HEK293T (cell line): Measurements from ENCODE around the gene VDR.

Experiments used
- CTCF ChIA-PET: fragments of 350-600 bp; formaldehyde crosslinking; extraction: SDS; loops from one replicate; lab custom pipeline; 2021; ENCODE audit warnings: antibody characterized with exemption, inconsistent platforms; lab: Yijun Ruan, JAX
- POLR2A ChIA-PET: fragments of 350-600 bp; formaldehyde crosslinking; extraction: SDS; loops from one replicate; lab custom pipeline; 2020; ENCODE audit warnings: antibody characterized with exemption, inconsistent platforms; lab: Yijun Ruan, JAX
- DNase-seq: peaks from one replicate; pipeline ENCODE4 v3.0.0; 2012; ENCODE audit warnings: mixed read lengths; ENCODE audit errors: extremely low spot score
- ARNT ChIP-seq: fragments of 450-650 bp; IDR thresholded peaks from 2 replicates; pipeline ENCODE4 v1.6.1; 2017; ENCODE audit warnings: mild to moderate bottlenecking
- BHLHE40 ChIP-seq: fragments of 450-650 bp; IDR thresholded peaks from 2 replicates; pipeline ENCODE4 v1.6.1; 2016; ENCODE audit warnings: mild to moderate bottlenecking, moderate library complexity, borderline replicate concordance
- CTBP1 ChIP-seq: fragments of 450-650 bp; IDR thresholded peaks from 2 replicates; pipeline ENCODE4 v1.6.1; 2016; ENCODE audit warnings: borderline replicate concordance
- ELF4 ChIP-seq: fragments of 450-650 bp; IDR thresholded peaks from 2 replicates; pipeline ENCODE4 v1.6.1; 2017; ENCODE audit warnings: antibody characterized with exemption
- FOXA1 ChIP-seq: fragments of 450-650 bp; IDR thresholded peaks from 2 replicates; pipeline ENCODE4 v1.6.1; 2016; ENCODE audit warnings: mild to moderate bottlenecking
- FOXK2 ChIP-seq: fragments of 450-650 bp; IDR thresholded peaks from 2 replicates; pipeline ENCODE4 v1.6.1; 2016; ENCODE audit warnings: mild to moderate bottlenecking
- FOXM1 ChIP-seq: fragments of 450-650 bp; IDR thresholded peaks from 2 replicates; pipeline ENCODE4 v1.6.1; 2017; ENCODE audit warnings: mild to moderate bottlenecking, borderline replicate concordance
- HDGF ChIP-seq: fragments of 450-650 bp; IDR thresholded peaks from 2 replicates; pipeline ENCODE4 v1.6.1; 2017; ENCODE audit warnings: antibody characterized with exemption, borderline replicate concordance
- L3MBTL2 ChIP-seq: fragments of 450-650 bp; conservative IDR thresholded peaks from 2 replicates; pipeline ENCODE4 v1.6.1; 2016; ENCODE audit warnings: mild to moderate bottlenecking
- LEF1 ChIP-seq: fragments of 450-650 bp; IDR thresholded peaks from 2 replicates; pipeline ENCODE4 v1.6.1; 2017; ENCODE audit warnings: mild to moderate bottlenecking, borderline replicate concordance
- NFRKB ChIP-seq: fragments of 450-650 bp; IDR thresholded peaks from 2 replicates; pipeline ENCODE4 v1.6.1; 2016; ENCODE audit warnings: mild to moderate bottlenecking, moderate library complexity
- PKNOX1 ChIP-seq: fragments of 450-650 bp; IDR thresholded peaks from 2 replicates; pipeline ENCODE4 v1.6.1; 2016
- SP1 ChIP-seq: fragments of 450-650 bp; IDR thresholded peaks from 2 replicates; pipeline ENCODE4 v1.6.1; 2017
- SUZ12 ChIP-seq: fragments of 450-650 bp; IDR thresholded peaks from 2 replicates; pipeline ENCODE4 v1.6.1; 2016; ENCODE audit warnings: mild to moderate bottlenecking
- TARDBP ChIP-seq: fragments of 450-650 bp; IDR thresholded peaks from 2 replicates; pipeline ENCODE4 v1.6.1; 2016
- ZNF384 ChIP-seq: fragments of 450-650 bp; IDR thresholded peaks from 2 replicates; pipeline ENCODE4 v1.6.1; 2016

Gene VDR

DNA sequence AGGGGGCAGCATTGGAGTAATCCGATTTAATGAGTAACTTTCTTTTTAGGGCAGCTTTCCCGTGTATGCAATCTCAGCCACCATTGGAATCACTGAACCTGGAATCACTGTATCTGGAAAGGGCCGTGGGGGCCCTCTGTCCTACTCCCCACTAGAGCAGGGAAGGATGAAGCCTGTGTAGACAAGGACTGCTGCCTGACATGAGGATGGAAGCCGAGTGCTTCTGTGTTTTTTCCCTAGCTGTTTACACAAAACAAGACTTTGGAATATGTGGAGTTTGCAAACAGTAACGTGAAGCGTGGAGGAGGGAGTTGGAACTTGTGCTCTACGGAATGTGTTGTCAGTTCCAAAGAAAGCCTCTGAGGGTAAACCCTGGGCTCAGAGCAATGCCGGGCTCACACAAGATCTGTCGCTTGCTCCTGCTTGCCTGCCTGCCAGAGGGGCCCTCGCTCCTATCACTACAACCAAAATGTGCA, 52.7 kb downstream of the VDR start:
- DNase-seq: no peak
- no peak for TF ChIP-seq L3MBTL2
- no peak for TF ChIP-seq LEF1
- TF ChIP-seq PKNOX1: no peak
- CTCF ChIA-PET: interaction anchor here (0.9 kb wide), 1 partner anchor 18 kb away, joined by 3 read pairs; no protein-coding TSS in a partner anchor
- POLR2A ChIA-PET: no interaction called here

GRCh38 chr12:47851303-47851952, 53.4 kb downstream of the VDR start:
- no peak for DNase-seq
- TF ChIP-seq HDGF (no peak), ARNT (no peak), BHLHE40 (no peak), TARDBP (no peak), ZNF384 (no peak), LEF1 (no peak), ELF4 (no peak), PKNOX1 (no peak)
- CTCF ChIA-PET: no interaction called here
- POLR2A ChIA-PET: no interaction called here

DNA sequence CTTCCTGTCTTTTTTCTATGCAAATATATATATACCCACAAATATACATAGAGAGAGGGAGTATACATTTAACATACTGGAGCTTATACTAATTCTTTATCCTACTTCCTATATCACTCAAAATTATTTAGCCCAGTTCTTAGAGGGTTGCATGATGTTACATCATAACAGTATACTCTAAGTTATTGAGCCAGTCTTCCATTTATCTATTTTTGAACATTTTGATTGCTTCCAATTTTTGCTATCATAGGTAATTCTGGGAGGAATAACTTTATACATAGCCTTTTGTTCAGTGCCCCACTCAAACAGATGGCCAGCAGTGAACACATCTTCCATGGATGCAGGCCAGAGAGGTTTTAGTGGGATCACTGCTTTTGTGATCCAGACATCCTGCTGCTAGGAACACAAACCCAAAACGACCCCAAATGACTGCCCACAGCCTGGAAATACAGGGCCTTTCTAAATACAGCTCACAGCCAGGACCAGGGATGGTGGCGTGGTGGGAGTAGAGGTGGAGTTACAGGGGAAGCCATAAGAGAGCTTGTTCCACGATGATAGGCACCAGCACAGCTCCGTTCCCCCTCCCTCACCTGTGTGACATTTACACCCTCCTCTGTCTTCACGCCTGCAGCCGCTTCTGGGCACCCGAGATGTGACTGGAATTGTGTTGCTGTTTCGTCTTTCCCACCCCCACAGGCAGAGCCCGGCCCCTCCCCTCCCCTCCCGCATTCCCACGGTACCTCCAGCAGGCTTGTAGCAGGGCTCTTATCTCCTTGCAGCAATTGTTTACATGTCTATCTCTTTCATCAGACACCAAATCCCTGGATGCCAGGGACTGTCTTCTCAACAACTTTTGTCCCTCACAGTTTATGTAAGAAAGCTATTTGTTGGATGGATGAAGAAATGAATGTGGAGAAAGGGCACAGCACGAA, 54.4 kb downstream of the VDR start:
- ChIA-PET CTCF (interaction anchor here (1.5 kb wide), 1 partner anchor 11 kb away, joined by 3 read pairs; no protein-coding TSS in a partner anchor), POLR2A (no interaction called here)
- TF ChIP-seq CTBP1 (no peak), ARNT (no peak), BHLHE40 (no peak), SUZ12 (no peak), SP1 (no peak), PKNOX1 (no peak), HDGF (no peak), LEF1 (no peak), ZNF384 (no peak), FOXM1 (no peak), FOXA1 (no peak), ELF4 (no peak)
- DNase-seq: no peak

DNA sequence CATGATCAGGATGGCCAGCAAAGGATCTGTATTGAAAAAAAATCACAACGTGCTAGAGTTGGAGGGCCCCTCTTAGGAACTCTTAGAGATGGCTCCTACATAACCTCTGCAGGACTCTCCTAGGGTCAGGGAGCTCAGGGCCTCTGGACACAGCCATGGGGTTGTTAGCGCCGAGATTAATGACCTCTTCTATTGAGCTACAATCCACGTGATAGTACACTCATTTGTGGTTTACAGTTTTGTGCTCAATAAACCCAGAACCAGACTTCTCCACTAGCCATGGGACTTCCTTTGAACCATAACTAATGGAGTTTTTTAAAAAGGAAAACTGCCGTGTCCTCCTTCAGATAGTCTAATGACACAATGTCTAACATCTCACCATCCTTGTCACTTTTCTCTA, 55.5 kb downstream of the VDR start:
- TF ChIP-seq L3MBTL2 (no peak), FOXK2 (no peak), NFRKB (no peak), SP1 (no peak), CTBP1 (no peak), ZNF384 (no peak), SUZ12 (no peak)
- DNase-seq: no peak
- CTCF ChIA-PET: interaction anchor here (0.8 to 1.0 kb wide), 2 partner anchors 10 to 100 kb away, joined by 3 read pairs; no protein-coding TSS in a partner anchor
- POLR2A ChIA-PET: no interaction called here

DNA sequence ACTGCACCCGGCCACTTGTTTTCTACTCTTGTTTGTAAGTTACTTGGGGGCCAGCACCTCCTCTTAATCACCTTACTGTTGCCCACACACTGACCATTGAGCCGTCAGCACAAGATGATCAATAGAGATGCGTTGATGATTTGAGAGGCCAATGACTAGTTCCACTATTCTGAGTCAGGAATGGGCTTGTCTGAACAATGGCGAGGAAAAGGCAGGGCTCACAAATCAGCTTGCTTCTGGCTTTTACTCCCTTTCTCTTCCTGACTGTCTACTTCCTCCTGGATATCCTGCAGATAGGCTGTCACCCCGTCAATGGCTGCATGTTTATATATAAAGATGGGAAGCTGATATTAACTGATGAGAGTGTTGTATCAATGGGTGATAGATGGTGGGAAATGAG, 55.9 kb downstream of the VDR start:
- CTCF ChIA-PET: interaction anchor here (0.8 to 1.0 kb wide), 2 partner anchors 10 to 101 kb away, joined by 3 read pairs; no protein-coding TSS in a partner anchor
- no peak for TF ChIP-seq ZNF384
- no peak for TF ChIP-seq BHLHE40
- TF ChIP-seq PKNOX1: no peak
- no peak for TF ChIP-seq SP1
- no peak for TF ChIP-seq HDGF
- no peak for TF ChIP-seq NFRKB
- POLR2A ChIA-PET: no interaction called here
- DNase-seq: no peak
